GM21367 (cell line): Measurements from ENCODE around the gene GALR3.

ENCODE experiments used
- ATAC-seq: cut with Tn5 transposase; IDR thresholded peaks from one replicate; pipeline ENCODE4 v1.9.1; 2021; ENCODE audit not compliant: unreplicated experiment

Gene GALR3

DNA sequence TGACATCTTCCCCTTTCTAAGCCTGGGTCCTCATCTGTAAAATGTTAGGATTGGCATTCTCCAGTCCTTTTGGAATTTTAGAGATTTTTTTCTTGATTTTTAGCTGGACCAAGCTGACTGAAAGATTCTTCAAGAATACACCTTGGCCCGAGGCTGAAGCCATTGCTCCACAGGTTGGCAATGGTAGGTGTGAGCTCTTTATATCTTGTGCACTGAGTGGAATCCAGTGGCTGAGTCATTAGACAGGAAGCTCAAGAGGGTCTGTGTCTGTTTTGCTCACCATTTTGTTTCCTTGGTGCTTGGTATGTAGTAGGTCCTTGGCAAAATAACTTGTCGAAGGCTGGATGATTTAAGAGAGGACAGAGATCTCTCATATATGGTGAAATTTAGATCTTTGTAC, 32.3 kb downstream of the GALR3 start:
- ATAC-seq = no peak

DNA sequence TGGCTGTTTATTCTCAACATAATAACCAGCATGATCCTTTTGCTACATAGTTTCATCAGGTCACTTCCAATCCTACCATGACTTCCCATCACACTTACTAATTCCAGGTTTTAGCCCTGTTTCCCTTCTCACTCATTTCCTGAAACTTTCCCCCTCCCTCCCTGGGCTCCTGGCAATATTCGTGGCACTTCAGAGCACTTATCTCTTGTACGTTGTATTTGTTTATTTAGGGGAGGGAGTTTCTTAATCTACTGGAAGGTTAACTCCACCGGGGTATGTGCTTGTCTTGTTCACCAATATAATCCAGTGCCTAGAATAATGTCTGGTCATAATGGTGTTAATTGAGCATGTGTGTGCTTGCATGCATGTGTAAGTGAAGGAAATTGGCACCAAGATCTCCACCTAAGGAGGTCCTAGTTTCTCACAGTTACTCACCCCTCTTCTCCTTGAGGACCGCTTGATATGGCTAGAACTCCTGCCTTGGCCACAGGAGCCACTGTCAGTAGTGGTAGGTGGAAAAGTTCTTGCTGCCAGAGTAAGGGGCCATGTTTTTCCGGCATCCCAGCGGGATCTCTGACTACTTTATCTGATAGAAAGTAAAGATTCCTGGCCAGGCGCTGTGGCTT, 37.7 kb downstream of the GALR3 start:
- no peak for ATAC-seq

DNA sequence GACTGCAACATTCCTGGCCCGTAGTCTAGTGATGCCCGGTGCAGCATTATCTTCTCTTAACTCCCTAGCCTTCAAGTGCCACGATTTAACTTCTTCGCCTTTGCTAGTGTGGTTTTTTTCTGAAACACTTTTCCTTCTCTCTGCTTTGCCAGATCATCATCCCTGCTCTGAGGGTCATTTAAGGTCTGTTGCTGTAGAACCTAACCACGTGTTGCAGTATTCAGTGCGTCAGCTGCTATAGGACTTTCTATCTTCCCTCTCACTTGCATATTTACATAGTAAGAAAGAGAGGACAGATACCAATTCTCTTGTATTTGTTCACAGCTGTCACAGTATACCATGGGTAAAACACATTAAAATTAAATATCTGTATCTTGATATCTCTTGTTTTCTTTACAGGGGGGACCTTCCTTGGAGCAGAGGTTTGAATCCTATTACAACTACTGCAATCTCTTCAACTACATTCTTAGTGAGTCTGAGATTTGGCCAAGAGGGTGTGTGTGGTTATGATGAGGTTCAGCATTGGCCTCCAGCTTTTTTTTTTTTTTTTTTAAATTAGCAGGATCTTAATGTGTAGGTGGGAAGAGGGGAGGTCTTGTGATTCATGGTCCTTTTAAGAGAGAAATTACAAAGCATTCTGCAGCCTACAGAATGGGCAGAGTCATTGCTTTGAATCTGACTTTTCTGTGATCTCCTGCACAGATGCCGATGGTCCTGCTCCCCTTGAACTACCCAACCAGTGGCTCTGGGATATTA, 39.6 kb downstream of the GALR3 start:
- no peak for ATAC-seq

DNA sequence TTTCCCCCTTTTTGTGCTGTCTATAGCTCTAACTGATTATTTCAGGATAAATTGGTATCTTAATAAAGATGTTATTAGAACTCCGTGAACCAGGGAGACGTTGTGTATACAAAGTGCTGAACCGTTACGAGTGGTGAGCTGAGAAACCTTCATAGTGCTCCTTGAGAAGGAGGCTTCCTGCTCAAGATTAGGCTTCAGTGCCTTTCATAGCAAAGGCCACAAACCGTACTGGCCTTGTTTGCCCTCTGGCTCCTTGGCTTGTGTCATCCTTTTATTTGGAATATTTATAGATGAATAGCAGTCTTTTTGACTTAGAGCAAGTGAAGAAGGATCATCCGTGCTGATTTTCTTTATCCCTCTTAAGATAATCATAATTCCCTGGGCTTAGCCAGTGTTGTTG, 42.3 kb downstream of the GALR3 start:
- no peak for ATAC-seq

DNA sequence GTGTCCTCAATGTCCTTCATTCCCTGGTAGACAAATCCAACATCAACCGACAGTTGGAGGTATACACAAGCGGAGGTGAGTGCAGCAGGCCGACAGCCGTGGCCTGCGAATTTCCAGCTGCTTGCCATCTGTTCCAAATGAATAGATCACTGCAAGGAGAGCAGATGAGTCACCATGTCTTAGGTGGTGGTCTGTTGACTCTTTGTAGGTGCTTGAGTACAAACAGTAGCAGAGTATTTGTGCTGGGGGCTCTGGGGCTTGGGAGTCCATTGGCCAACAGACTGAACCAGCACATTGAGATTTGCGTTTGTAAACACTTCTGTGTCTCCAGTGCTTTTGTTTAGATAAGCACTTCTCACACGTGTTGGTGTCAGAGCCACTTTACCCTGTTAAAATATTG, 47.1 kb downstream of the GALR3 start:
- ATAC-seq = no peak
